Stimulated activated CD4-positive, alpha-beta T cell treated with anti-CD3 and anti-CD28 coated beads, Interleukin-1b, Interleukin-23, amount 100 ng/mL, for 1 hour (primary cell): Measurements from ENCODE around the gene TSPAN3.

ENCODE experiments used
- DNase-seq, 2 donors: peaks; one replicate each; pipeline ENCODE4 v3.0.0-alpha.2; 2020; ENCODE audit warnings: low read depth in 2 of 2

Gene TSPAN3

DNA sequence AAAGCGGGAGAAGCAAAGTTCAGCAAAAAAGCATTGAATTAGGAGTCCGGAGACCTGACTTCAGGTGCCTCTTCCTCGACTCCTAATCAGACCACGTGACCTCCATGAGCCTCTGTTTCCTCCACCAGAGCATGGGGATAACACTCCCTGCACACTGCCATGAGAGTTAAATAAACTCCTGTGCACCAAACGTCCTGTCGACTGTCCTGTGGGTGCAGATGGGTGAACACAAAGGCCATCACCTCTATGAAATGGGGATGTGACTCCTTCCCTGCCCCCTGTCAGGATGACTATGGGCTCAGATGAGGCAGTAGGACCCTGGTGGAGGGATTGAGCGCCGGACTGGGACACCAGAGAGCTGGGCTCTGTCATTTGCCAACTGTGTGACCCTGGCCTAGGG is 13.5 kb upstream of the TSPAN3 start:
- no peak for DNase-seq

DNA sequence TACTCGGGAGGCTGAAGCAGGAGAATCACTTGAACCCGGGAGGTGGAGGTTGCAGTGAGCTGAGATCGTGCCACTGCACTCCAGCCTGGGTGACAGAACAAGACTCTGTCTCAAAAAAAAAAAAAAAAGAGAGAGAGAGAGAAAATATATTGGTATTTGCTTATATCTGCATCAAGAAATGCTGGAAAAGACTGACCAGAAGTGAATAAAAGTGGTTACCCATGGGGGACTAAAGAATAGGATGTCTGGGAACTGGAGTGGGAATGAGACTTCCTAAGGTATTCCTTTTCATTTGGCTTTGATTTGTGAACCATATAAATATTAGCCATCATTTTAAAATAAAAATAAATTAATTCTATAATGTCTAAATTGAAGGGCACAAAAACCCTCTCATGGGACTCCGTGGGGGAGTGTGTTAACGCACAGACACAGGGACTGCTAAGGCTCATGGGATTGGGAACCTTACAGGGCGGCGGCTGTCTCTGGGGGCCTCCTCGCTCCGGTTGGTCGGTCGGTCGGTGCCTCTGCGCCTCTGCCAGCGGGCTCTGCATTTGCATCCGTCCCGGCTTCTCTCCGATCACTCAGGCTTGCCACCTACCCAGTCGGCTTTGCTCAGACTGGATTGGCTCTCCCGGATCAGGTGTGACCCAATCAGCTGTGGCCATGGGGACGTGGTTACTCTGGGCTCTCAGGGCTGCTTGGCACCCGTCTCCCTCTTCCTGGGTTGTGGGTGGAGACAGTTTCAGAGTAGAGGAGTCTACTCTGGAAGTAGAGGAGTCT is 12.7 kb upstream of the TSPAN3 start:
- DNase-seq, result peak in 1 of 2 donors; percentile 27

DNA sequence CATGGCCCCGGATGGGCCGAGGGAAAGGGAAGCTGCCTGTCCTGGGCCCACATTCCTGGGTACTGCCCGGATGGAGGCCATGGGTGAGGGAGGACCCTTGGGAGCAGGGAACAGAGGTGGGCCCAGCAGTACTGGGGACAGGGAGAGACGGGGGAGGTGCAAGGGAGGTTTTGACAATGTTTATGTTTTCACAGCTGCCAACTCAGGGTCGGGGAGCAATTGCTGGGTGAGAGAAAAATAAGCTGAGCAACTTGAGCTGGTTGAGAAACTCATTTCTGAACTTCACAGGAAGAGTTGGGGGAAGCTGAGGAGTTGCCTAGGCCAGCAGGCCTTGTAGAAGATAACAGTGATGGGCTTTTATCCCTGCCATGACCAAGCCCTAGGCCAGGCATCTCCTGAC is 11.1 kb upstream of the TSPAN3 start:
- DNase-seq, result no peak

DNA sequence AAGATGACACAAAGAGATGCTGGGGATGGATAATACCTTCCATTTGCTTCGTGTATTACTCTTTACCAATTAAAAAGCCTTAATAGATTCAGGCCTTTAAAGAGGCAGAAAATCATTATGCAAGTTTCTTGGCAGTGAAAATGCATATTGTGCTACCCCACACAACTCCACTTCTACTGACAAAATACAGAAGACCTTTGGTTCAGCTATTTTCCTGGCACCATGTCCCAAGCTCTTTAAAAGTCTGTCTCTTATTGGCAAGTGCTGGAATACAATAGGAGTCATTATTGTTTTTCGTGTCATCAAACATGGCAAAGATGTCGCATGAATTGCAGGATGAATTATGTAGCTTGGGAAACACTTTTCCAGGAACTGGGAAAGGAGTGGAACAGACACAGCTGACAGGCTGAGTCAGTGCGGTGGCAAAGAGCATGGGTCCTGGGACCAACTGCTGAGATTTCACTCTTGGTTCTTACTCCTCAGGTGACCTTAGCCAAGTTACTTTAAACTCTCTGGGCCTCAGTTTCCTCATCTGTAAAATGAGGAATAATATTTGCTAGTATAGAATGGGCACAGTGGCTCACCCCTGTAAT is 5.5 kb upstream of the TSPAN3 start:
- DNase-seq, result no peak

DNA sequence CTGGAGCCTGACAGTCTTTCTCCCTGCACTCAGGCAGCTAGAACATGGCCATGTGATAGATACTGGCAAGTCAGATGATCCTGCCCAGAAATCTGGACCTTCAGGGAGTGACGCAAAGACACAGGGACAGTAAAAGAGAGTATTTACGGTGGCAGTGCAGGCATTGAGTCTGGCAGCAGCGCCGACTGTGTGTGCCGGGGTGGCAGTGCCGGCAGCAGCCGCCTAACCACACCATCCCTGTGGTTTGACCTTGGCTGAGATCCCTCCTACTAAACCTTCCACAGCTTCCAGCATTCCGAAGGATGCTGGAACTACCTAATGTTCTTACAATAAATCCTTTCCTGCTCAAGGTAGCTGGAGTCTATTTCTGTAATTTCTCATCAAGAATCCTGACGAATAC is 4.6 kb upstream of the TSPAN3 start:
- no peak for DNase-seq

DNA sequence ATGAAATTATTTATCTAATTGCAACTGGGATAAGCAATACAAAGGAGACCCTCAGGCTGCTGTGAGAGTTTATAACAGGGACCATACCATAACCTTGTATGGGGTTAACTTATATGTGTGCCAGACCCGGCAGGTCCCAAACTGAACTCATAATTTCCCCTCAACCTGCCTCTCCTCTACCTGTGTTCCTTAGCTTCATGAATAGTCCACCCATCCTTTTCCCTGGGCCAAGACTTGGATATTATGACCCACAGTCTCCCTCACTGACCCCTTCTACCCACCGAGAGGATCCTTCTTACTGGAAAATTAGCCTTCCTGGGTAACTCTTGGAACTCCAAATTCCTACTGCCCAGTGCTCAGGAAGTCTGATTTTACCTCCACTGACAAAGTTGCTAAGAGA is 3.4 kb upstream of the TSPAN3 start:
- no peak for DNase-seq

DNA sequence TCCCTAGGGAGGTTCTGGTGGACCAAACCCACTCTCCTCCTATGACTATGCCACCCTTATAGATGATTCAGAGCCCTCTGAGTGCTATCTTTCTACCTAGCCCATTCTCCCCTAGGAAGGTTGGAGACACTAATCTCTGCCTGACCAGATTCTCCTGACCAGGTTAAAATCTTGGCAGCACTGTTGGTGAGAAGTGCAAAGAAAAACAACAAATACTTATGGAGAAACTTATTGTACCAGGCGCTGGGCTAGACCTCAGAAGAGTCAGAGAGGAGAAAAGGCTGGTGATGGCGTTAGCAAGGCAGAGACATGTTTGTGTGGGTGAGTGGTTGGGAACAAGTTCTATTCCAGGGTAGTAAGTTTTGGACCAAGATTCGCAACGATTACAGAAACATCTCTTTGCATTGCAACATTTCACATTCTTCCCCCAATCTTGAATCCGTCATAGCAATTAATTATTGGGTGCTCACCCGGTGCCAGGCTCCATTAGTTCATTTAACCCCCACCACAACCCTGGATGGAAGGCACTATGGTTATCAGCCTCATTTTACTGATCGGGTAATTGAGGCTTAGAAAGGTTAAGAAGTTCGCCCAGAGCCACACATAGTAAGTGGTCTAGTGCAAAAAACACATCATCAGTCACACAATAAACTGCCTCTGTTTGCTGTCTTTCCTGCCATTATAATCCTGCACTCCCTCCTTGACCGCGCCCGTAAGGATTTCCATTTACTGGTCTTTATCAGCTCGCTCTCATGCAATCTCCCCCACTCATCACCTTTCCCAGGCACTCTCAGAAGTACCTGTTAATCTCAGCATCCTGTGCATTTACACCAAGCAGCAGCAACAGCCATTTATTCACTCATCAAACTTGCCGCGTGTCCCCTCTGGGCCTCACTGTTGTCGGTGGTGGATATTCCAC is 655 bp upstream of the TSPAN3 start:
- no peak for DNase-seq

DNA sequence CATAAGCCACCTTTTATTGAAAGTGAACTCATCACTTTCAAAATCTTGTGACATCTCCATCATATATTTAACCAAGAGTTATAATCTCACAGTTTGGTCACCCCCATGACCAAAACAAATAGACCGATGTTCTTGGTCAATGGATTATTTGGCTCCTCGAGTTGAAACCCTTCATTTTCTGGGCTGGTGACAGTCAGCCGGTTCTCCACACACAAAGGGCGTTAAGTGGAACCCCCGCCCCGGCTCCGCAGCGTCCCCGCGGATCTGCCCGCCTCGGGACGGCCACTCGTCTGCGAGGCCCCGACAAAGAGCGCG is 772 bp downstream of the TSPAN3 start:
- no peak for DNase-seq

DNA sequence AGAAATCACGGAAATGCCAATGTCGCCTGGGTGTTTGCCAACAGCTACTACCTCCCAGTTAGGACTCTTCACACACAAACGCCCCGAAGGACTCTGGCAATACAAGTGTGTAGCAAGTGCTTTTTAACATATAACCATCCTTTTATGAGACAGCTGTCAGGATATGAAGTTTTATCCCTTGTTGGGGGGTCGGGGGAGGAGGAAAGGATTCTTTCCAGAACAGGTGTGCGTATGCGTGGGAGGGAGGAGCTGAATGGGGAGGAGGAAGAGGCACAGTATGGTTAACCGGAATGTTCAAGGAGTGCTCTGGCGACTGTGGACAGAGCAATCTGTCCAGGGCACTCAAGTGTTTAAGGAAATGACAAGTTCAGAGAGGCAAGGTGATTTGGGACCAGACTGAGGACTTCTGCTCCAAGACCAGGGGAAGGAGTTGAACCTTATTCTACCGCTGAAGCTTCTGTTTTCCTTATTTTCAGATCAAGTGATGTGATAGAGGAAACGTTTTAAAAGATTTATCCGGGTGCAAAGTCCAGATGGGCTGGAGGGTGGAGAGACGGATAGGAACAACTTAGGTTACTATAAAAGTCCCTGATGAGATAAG is 1.3 kb downstream of the TSPAN3 start:
- no peak for DNase-seq

DNA sequence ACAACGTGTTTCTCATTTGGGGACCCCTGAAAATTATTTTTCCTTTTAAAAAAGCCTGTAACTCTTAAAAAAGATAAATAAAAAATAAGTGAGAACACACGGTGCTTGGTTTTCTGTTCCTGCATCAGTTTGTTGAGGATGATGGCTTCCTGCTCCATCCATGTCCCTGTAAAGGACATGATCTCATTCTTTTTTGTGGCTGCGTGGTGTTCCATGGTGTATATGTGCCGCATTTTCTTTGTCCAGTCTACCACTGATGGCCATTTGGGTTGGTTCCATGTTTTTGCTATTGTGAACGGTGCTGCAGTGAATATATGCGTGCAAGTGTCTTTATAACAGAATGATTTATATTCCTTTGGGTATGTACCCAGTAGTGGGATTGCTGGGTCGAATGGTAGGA is 2.3 kb downstream of the TSPAN3 start:
- DNase-seq, result no peak

DNA sequence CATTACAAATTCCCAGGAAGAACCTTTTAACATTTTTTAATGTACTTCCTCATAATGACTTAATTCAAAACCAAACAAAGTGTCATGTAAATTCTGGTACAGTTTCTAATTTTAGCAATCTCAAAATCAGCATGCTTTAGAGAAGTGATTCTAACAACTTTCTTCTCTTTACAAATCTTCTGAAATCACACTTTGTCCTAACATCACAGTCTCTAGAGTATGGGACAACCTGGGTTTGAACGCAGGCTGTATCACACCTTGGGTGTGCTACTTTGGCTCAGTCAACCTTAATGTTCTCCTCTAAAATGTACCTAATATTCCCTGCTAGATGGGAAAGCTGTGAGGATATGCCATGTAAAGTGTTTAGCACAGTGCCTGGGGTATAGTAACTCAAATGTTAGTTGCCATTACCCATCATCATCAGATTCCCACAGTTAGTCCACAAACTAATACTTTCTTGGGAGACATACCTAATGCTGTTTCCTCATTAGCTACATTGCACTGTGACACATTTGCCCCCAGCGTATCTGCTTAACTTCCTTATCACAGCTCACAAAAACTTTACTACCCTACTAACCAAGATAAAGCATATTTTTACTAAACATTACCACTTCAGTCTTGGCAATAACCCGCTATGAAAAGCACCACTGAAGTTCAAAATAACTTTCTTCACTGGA is 3.1 kb downstream of the TSPAN3 start:
- no peak for DNase-seq

DNA sequence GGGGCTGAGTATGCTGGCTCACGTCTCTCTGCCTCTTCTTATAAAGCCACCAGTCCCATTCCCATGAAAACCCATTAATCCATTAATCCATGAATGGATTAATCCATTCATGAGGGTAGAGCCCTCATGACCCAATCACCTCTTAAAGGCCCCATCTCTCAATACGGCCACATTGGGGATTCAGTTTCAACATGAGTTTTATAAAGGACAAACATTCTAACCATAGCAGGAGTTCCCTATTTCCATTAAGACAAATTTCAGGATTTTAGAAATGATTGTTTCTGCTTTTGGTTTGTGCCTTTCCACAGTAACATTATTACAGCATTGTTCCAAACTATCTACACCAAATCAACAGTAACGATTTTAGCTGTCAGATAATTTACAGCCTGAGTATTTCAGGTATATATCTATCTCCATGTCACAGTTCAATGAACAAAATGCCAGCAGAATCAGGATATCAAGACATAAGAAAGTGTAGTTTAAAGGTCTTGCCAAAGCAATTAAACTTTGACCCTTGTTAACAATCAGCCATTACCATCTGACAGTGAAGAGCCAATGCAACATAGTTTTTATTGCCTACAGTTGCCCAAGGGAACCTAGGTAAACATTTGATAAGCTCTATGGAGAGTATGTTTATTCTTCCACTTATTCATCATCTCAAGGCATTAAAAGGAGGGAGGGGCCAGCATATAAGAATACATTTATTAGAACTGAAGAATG is 3.8 kb downstream of the TSPAN3 start:
- DNase-seq, result no peak

DNA sequence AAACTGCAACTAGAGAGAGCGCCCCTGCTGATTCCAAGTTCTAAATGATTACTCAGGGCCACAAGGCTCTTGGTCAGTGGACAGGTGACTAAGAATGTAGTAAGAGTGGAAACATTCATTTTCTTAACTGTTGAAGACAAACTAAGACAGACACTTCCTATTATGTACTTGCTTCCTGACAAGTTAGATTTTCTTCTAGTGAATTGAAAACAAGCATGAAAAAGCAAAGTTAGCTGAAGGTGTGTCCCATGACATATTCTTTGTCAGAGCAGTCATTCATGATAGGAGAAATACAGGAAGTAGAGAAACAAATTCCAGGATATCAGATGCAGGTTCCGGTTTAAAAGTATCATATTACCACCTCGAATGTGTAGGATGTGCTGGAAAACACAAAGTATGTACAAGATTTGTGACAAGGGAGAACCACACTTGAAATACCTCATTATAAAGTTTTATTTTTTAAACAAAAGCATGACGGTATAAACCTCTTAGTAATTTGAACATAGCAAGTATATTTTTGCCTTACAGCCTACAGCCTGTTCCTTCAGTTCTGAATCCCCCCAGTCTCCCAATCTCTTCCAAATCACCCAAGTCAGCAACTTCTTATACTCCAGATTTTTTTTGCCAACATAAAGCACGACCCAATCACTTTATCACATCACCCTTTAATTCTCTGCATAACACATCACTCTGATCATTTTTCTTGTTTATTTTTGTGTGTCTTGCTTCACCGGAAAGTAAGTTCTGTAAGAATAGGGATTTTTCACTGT is 6.2 kb downstream of the TSPAN3 start:
- DNase-seq, result no peak

DNA sequence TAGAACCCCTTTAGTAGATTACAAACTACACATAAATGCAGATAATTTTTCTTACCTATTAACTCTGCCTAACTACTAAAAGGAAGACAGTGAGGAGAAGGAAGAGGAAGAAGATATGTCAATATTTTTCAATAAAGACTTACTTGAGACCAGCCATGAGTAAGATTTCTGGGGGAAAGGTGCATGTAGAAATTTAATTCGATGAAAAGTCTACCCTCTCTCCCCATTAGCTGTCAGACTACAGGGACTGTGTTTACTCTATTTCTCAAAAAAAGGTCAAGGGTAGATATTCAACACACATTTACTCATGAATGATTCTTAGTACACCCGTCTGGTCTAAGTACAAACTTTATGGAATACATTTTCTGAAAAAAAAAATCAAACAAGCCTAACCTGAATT is 6.8 kb downstream of the TSPAN3 start:
- no peak for DNase-seq

DNA sequence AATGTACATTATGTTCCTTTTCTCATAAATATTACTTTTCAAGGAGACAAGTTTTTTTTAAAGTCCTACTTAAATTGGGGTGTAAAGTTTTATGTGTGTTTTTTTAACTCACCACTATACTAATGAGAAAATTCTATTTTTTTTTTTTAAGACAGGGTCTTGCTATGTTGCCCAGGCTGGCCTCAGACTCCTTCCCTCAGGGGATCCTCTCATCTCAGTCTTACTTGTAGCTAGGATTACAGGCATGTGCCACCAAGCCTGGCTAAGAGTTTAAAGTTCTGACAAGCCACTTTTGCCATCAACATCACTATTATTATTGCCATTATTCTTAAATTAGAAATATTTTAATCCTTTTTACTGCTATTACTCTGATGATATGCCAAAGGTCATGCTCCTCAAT is 7.7 kb downstream of the TSPAN3 start:
- no peak for DNase-seq

DNA sequence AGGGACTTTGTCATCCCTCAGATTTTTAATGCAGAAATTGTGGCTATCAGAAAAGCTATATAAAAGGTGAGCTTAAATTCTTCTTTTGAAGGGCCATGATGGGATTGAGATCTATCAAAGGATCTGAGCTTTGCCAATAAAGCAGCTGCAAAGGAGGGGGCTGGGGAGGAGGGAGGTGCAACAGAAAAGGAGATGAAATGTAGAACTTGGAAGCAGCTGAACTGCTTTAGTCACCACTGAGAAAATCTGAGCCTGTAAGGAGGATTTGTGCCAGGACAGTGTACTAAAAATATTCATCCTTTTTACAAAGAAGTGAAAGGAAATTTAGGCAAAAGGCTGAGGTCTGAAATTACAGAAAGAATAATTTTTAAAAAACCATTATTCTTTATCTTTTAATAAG is 10.4 kb downstream of the TSPAN3 start:
- DNase-seq, result no peak

DNA sequence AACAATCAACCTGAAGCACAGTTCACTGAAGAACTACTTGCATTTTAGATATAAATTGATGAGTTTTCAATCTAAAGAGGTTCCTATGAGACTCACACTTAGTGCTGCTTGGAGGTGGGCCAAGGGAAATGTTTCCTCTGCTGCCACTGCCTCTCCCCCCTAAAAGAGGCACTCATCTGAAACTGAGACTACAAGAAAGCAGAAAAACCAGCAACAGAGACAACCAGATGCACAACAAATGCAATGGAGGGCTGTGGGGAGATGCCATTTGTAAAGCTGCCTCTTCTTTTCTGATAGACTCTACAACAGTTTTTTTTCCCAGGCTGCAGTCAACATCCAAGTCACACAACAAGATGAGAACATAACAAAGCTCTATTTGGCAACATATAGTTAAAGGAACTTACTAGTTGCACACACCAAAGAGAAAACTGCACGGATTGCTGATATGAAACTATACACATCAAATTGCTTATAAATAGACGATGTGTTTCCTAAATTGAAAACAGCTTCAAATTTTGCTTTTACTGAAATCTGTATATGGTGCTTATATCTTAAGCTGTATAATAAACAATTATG is 11.0 kb downstream of the TSPAN3 start:
- no peak for DNase-seq

DNA sequence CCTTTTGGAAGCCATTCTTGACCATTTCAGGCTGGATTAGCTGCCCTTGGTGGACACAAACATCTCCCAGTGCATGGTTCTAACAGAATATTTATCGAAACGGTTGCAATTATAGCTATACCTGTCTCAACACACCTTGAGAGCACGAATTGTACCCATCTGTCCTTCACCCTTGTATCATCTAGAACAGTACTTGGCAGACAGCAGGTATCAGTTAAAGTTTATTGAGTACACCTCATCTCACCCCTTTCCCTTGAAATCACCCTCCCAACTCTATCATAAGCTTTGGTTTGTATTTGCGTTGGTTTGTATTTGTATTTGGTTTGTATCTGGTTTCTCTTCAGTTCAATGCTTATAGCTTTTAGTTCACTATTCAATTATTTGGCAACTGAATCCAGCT is 12.4 kb downstream of the TSPAN3 start:
- DNase-seq, result no peak

DNA sequence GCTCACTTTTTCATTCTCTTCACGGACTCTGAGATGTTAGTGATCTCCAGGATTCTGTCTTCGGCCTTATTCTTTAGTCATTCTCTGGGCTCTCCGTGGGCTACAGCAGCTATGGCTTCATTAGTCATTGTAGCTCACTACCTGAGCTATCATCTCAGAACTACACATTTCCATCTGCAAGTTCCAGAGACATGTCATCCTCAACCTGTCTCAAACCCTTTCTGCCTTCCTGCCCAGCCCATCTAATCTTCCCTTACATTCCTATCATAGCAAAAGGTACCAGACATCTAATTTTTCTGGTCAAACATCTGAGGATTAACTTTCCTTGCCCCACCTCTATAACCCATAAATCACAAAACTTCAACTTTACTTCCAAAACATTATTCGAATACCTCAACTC is 13.2 kb downstream of the TSPAN3 start:
- no peak for DNase-seq

DNA sequence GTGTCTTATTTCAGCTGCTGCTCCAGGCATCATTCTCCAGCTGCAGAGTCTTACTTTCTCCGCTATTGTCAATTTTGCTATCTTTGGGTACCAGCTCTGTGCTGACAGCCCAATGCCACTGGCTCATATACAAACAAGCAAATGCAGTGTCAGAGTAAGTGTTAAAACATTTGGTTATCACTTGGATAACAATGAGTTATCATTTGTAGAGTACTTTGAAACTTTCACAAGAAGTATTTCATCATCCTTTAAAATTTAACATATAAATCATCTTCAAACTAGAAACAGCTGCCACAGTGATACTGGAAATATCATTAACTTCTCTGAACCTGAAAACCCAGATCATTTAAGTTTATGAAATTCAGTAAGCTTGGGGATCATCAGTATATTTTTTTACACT is 13.8 kb downstream of the TSPAN3 start:
- DNase-seq, result no peak
